HepG2 (cell line): ENCODE measurements around the gene OGFR. TPM values are rescaled to one million over a fixed set of nuclear protein-coding genes. Genes with fewer than 3 reads are reported as not detected.

Experiments
- ETS1 ChIP-seq: sonication (generic); formaldehyde crosslinking; IDR thresholded peaks from 2 replicates; pipeline ENCODE4 v1.4.0; 2020; ENCODE audit warnings: missing genetic modification reagents
- GZF1 ChIP-seq: sonication (generic); formaldehyde crosslinking; IDR thresholded peaks from 2 replicates; pipeline ENCODE4 v1.5.1; 2020; ENCODE audit warnings: mild to moderate bottlenecking, missing genetic modification reagents
- HDAC1 ChIP-seq: sonication (generic); formaldehyde crosslinking; IDR thresholded peaks from 2 replicates; pipeline ENCODE4 v1.5.1; 2020; ENCODE audit warnings: mild to moderate bottlenecking, missing genetic modification reagents
- KLF11 ChIP-seq: IDR thresholded peaks from 2 replicates; pipeline ENCODE4 v1.6.1; 2016; ENCODE audit warnings: missing compliant biosample characterization
- KMT2A ChIP-seq: sonication (generic); formaldehyde crosslinking; IDR thresholded peaks from 2 replicates; pipeline ENCODE4 v1.4.0; 2020; ENCODE audit warnings: missing genetic modification reagents
- MTA3 ChIP-seq: sonication (generic); formaldehyde crosslinking; IDR thresholded peaks from 2 replicates; pipeline ENCODE4 v1.4.0; 2020; ENCODE audit warnings: missing genetic modification reagents
- MYC ChIP-seq: sonication (generic); formaldehyde crosslinking; IDR thresholded peaks from 2 replicates; pipeline ENCODE4 v1.9.0; 2021; ENCODE audit warnings: missing genetic modification reagents, borderline replicate concordance
- NFIC ChIP-seq: IDR thresholded peaks from 2 replicates; pipeline ENCODE4 v1.6.1; 2012; ENCODE audit warnings: mild to moderate bottlenecking, low read length, inconsistent platforms
- NR3C1 ChIP-seq: sonication (generic); formaldehyde crosslinking; IDR thresholded peaks from 2 replicates; pipeline ENCODE4 v1.4.0; 2020; ENCODE audit warnings: missing genetic modification reagents
- PLSCR1 ChIP-seq: sonication (generic); formaldehyde crosslinking; IDR thresholded peaks from 2 replicates; pipeline ENCODE4 v1.5.0; 2020; ENCODE audit warnings: missing genetic modification reagents, mild to moderate bottlenecking, borderline replicate concordance
- RAD21 ChIP-seq: fragments of 450-650 bp; formaldehyde crosslinking; IDR thresholded peaks from 2 replicates; pipeline ENCODE4 v1.5.0; 2020; ENCODE audit warnings: mild to moderate bottlenecking
- RFX5 ChIP-seq: IDR thresholded peaks from 2 replicates; pipeline ENCODE4 v1.6.1; 2011; ENCODE audit warnings: low read depth, low read length, improper control_type of control experiment
- SKIL ChIP-seq: sonication (generic); formaldehyde crosslinking; IDR thresholded peaks from 2 replicates; pipeline ENCODE4 v1.8.0; 2022; ENCODE audit warnings: missing genetic modification reagents, mild to moderate bottlenecking, moderate library complexity, borderline replicate concordance
- SRSF1 ChIP-seq: fragments of 200-400 bp; formaldehyde crosslinking; optimal IDR thresholded peaks from 2 replicates; pipeline ENCODE3; 2017; ENCODE audit warnings: mild to moderate bottlenecking, low read depth, low read length, moderate library complexity
- TARDBP ChIP-seq: sonication (generic); formaldehyde crosslinking; IDR thresholded peaks from 2 replicates; pipeline ENCODE4 v1.8.0; 2022; ENCODE audit warnings: mild to moderate bottlenecking, missing genetic modification reagents
- TGIF2 ChIP-seq: IDR thresholded peaks from 2 replicates; pipeline ENCODE4 v1.6.1; 2016; ENCODE audit warnings: control low read depth, missing compliant biosample characterization
- ZBTB43 ChIP-seq: sonication (generic); formaldehyde crosslinking; conservative IDR thresholded peaks from 2 replicates; pipeline ENCODE4 v1.4.0; 2020; ENCODE audit warnings: missing genetic modification reagents
- ZHX1 ChIP-seq: sonication (generic); formaldehyde crosslinking; IDR thresholded peaks from 2 replicates; pipeline ENCODE4 v1.8.1; 2022; ENCODE audit warnings: low read depth, mild to moderate bottlenecking, missing genetic modification reagents
- ZNF136 ChIP-seq: sonication (generic); formaldehyde crosslinking; IDR thresholded peaks from 2 replicates; pipeline ENCODE4 v1.8.1; 2022; ENCODE audit warnings: low read depth, mild to moderate bottlenecking, moderate library complexity, missing genetic modification reagents
- ZNF160 ChIP-seq: sonication (generic); formaldehyde crosslinking; IDR thresholded peaks from 2 replicates; pipeline ENCODE4 v1.8.0; 2022; ENCODE audit warnings: mild to moderate bottlenecking, inconsistent platforms, missing genetic modification reagents
- ZNF34 ChIP-seq: sonication (generic); formaldehyde crosslinking; IDR thresholded peaks from 2 replicates; pipeline ENCODE4 v1.4.0; 2020; ENCODE audit warnings: mild to moderate bottlenecking, missing genetic modification reagents, borderline replicate concordance
- ZNF766 ChIP-seq: sonication (generic); formaldehyde crosslinking; IDR thresholded peaks from 2 replicates; pipeline ENCODE4 v1.5.0; 2020; ENCODE audit warnings: missing genetic modification reagents, borderline replicate concordance
- ZNF780A ChIP-seq: sonication (generic); formaldehyde crosslinking; IDR thresholded peaks from 2 replicates; pipeline ENCODE4 v1.8.0; 2022; ENCODE audit warnings: mild to moderate bottlenecking, missing genetic modification reagents, moderate library complexity
- polyA plus RNA-seq, 8 experiments: library from polyadenylated mRNA; depleted of rRNA in 3 of 8; stranded (reverse) in 7 of 8; unstranded in 1 of 8; fragments of >200 nt; fragmentation: Illumina TruSeq in 4 of 8; extraction: Trizol in 4 of 8; gene quantifications; 2 replicates each; pipeline versions ENCODE4 v1.2.1 to v1.2.3, GENCODE V29; 2011 to 2016; ENCODE audit warnings: low read depth in 4 of 8, missing spikeins in 1 of 8, mixed read lengths in 1 of 8; ENCODE audit not compliant: insufficient read depth in 1 of 8
- total RNA-seq, 5 experiments: library from RNA; depleted of rRNA; stranded (reverse); fragments of >200 nt; fragmentation: Illumina TruSeq; extraction: Trizol; gene quantifications; 2 replicates each; pipeline ENCODE4 v1.2.3, GENCODE V29; 2016; ENCODE audit warnings: low read depth in 1 of 5

Gene OGFR
- total and polyA plus RNA-seq, 2 of the 13 experiments (the other 11 are each of a cell fraction or from before 2014, with no cell fraction given): 47.7 to 81.8 TPM

DNA sequence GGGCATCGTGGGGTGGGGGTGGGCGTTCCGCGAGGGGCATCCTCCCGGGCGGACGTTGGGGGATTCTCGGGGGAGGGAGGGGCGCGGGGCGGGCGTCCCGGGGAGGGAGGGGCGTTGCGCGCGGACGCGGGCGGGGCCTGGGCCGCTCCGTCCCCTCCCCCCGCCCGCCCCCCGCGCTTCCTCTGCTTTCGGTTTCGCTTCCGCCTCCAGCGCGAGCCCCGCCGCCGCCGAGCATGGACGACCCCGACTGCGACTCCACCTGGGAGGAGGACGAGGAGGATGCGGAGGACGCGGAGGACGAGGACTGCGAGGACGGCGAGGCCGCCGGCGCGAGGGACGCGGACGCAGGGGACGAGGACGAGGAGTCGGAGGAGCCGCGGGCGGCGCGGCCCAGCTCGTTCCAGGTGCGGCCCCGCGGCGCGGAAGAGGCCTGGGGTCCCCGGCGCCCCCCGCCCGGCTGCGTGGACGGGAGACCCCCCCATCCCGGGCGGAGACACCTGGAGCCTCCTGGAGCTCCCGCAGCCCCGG is at the start of gene OGFR (continued):
- TF ChIP-seq ETS1 (CRISPR knock-in tag) (0 out of 2 replicates have a peak, but pooled peaks have one; percentile 78), MTA3 (CRISPR knock-in tag) (no peak), RAD21 (CRISPR knock-in tag) (peak; percentile 35), ZNF136 (CRISPR knock-in tag) (no peak), ZNF160 (CRISPR knock-in tag) (peak; percentile 70; the same call in 1 of the 2 replicates), ZHX1 (CRISPR knock-in tag) (no peak; the same call in 1 of the 2 replicates), PLSCR1 (no peak), KLF11 (CRISPR knock-in tag) (no peak), ZNF34 (peak; percentile 59; the same call in 1 of the 2 replicates), HDAC1 (CRISPR knock-in tag) (peak; percentile 54; the same call in 1 of the 2 replicates), GZF1 (CRISPR knock-in tag) (no peak), NFIC (no peak), SKIL (CRISPR knock-in tag) (no peak), ZNF766 (CRISPR knock-in tag) (no peak), TARDBP (CRISPR knock-in tag) (peak; percentile 58; the same call in 1 of the 2 replicates), RFX5 (no peak), TGIF2 (peak; percentile 70; the same call in 1 of the 2 replicates), SRSF1 (no peak), KMT2A (CRISPR knock-in tag) (peak; percentile 98), NR3C1 (CRISPR knock-in tag) (no peak), ZNF780A (CRISPR knock-in tag) (0 out of 2 replicates have a peak, but pooled peaks have one; percentile 46), MYC (CRISPR knock-in tag) (peak; percentile 80; the same call in 1 of the 2 replicates), ZBTB43 (CRISPR knock-in tag) (no peak)
